BLaER1 treated with 17β-estradiol and CSF1 and Interleukin-3, amounts not matched to agents 10 nM and 100 nM (cell line): ENCODE data around the gene FAXDC2.
"Not testable (repeated sequence)": the region's sequence is repeated elsewhere in the genome, so short reads cannot be mapped to it uniquely, and the experiment has no call there.

ENCODE experiments used
- H3K27ac ChIP-seq, 11 experiments: shearing (Covaris generic); formaldehyde crosslinking; 2 replicates each; pipeline ENCODE4 v1.8.1; 2022
- H3K27me3 ChIP-seq, 11 experiments: shearing (Covaris generic); formaldehyde crosslinking; 2 replicates each; pipeline ENCODE4 v1.8.1; 2022
- H3K36me3 ChIP-seq, 11 experiments: shearing (Covaris generic); formaldehyde crosslinking; 2 replicates each; pipeline ENCODE4 v1.8.1; 2022
- H3K4me1 ChIP-seq, 10 experiments: shearing (Covaris generic); formaldehyde crosslinking; 2 replicates each; pipeline ENCODE4 v1.8.1; 2022
- H3K4me2 ChIP-seq, 11 experiments: shearing (Covaris generic); formaldehyde crosslinking; 2 replicates each; pipeline ENCODE4 v1.8.1; 2022
- H3K4me3 ChIP-seq, 10 experiments: shearing (Covaris generic); formaldehyde crosslinking; 2 replicates each; pipeline ENCODE4 v1.8.1; 2022
- H3K9ac ChIP-seq, 11 experiments: shearing (Covaris generic); formaldehyde crosslinking; 2 replicates each; pipeline ENCODE4 v1.8.1; 2022
- H3K9me3 ChIP-seq, 11 experiments: shearing (Covaris generic); formaldehyde crosslinking; replicated peaks in 1 of 11; 2 replicates each; pipeline ENCODE4 v1.8.1; 2022
- H4K20me1 ChIP-seq, 11 experiments: shearing (Covaris generic); formaldehyde crosslinking; 2 replicates each; pipeline ENCODE4 v1.8.1; 2022
- Cebpa-rat ChIP-seq, 11 experiments: shearing (Covaris generic); IDR thresholded peaks; 2 replicates each; pipeline ENCODE4 v1.8.1; 2022

The FAXDC2 gene

GRCh38 chr5:154830219-154830595 lies 20.2 kb downstream of the FAXDC2 start:
- Histone ChIP-seq H3K4me3 (no peak overlapping the region), H3K27ac (peak overlapping the region in 1 of 11 experiments; percentile 60; a peak in 2 of 22 replicates), H3K36me3 (peaks cover 4 to 57% (median 16%) of the 10 kb centered on the region in 11 experiments; a peak in 9 of 22 replicates), H3K27me3 (no peaks in the 10 kb centered on the region), H3K4me1 (peaks cover 9 to 40% (median 24%) of the 10 kb centered on the region in 10 experiments; a peak in 19 of 20 replicates), H3K4me2 (peak overlapping the region in 7 of 11 experiments; percentile 6 to 67 (median 52); a peak in 9 of 22 replicates), H3K9me3 (no peaks in the 10 kb centered on the region), H3K9ac (0 out of 22 replicates have a peak overlapping the region, but pooled peaks of 1 of the 11 experiments have one; percentile 5), H4K20me1 (peaks cover 0 to 8% (median 0%) of the 10 kb centered on the region in 11 experiments; a peak in 1 of 22 replicates)
- no peak for TF ChIP-seq Cebpa-rat (IDR thresholded peaks at IDR 0.05)

GRCh38 chr5:154829589-154830218 lies 20.7 kb downstream of the FAXDC2 start:
- H3K27ac ChIP-seq: peak overlapping the region in 2 of 11 experiments; percentile 18 to 60; a peak in 4 of 22 replicates
- no peaks in the 10 kb centered on the region for H3K9me3 ChIP-seq
- no peak for TF ChIP-seq Cebpa-rat (IDR thresholded peaks at IDR 0.05)
- no peak overlapping the region for H3K4me3 ChIP-seq
- H3K27me3 ChIP-seq: no peaks in the 10 kb centered on the region
- peak overlapping the region in 7 of 11 experiments; percentile 6 to 67 (median 52); a peak in 11 of 22 replicates for H3K4me2 ChIP-seq
- 0 out of 22 replicates have a peak overlapping the region, but pooled peaks of 1 of the 11 experiments have one; percentile 5 for H3K9ac ChIP-seq
- H3K36me3 ChIP-seq: peaks cover 4 to 57% (median 16%) of the 10 kb centered on the region in 11 experiments; a peak in 9 of 22 replicates
- peaks cover 8 to 35% (median 21%) of the 10 kb centered on the region in 10 experiments; a peak in 19 of 20 replicates for H3K4me1 ChIP-seq
- H4K20me1 ChIP-seq: peaks cover 0 to 8% (median 0%) of the 10 kb centered on the region in 11 experiments; a peak in 1 of 22 replicates

- TF ChIP-seq Cebpa-rat (IDR thresholded peaks at IDR 0.05): no peak
- Histone ChIP-seq H3K27me3 (no peaks in the 10 kb centered on the region), H3K4me3 (no peak overlapping the region), H3K27ac (no peak overlapping the region), H3K36me3 (peaks cover 6 to 61% (median 20%) of the 10 kb centered on the region in 11 experiments; a peak in 14 of 22 replicates), H3K4me2 (peak overlapping the region in 5 of 11 experiments; percentile 35 to 67 (median 59); a peak in 6 of 22 replicates), H3K4me1 (peaks cover 2 to 30% (median 16%) of the 10 kb centered on the region in 10 experiments; a peak in 19 of 20 replicates), H4K20me1 (0 out of 22 replicates have a peak, but pooled peaks cover 0 to 8% (median 0%) of the 10 kb centered on the region in 11 experiments), H3K9me3 (no peaks in the 10 kb centered on the region), H3K9ac (no peak overlapping the region)
Observed at GRCh38 chr5:154829181-154829588, 21.2 kb downstream of the FAXDC2 start.

GRCh38 chr5:154824070-154824469 lies 26.3 kb downstream of the FAXDC2 start:
- Histone ChIP-seq H3K36me3 (peaks cover 37 to 77% (median 46%) of the 10 kb centered on the region in 11 experiments), H3K4me3 (no peak overlapping the region), H3K9ac (no peak overlapping the region), H3K27ac (no peak overlapping the region), H3K27me3 (no peaks in the 10 kb centered on the region), H3K4me2 (no peak overlapping the region), H4K20me1 (peaks cover 0 to 42% (median 29%) of the 10 kb centered on the region in 11 experiments; a peak in 15 of 22 replicates), H3K4me1 (peaks cover 0 to 25% (median under 1%) of the 10 kb centered on the region in 10 experiments; a peak in 11 of 20 replicates), H3K9me3 (no peaks in the 10 kb centered on the region)
- TF ChIP-seq Cebpa-rat (IDR thresholded peaks at IDR 0.05): no peak

DNA sequence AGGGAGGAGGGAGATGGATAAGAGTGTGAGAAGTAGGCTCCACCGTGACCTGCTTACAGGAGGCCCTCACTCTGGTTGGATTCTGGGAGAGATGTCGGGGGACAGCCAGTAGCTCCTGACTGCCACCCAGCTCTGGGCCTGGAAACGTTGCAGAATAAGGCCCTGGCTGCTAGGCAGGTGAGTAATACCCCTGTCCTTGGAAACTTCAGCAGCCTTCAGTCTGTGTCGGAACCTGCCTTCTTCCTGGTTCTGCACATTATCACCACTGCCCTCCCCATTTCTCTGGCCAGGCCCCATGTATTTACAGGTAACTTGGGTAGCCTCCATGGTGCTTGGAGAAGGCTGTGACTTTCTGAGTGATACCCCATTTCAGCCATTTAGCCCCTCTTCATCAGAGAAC lies 26.8 kb downstream of the FAXDC2 start:
- H3K9me3 ChIP-seq: no peaks in the 10 kb centered on the region
- H3K27ac ChIP-seq: no peak overlapping the region
- H3K27me3 ChIP-seq: no peaks in the 10 kb centered on the region
- H4K20me1 ChIP-seq: peaks cover 0 to 47% (median 32%) of the 10 kb centered on the region in 11 experiments; a peak in 16 of 22 replicates
- peaks cover 0 to 20% (median 0%) of the 10 kb centered on the region in 10 experiments; a peak in 7 of 20 replicates for H3K4me1 ChIP-seq
- no peak overlapping the region for H3K4me3 ChIP-seq
- no peak overlapping the region for H3K4me2 ChIP-seq
- TF ChIP-seq Cebpa-rat (IDR thresholded peaks at IDR 0.05): no peak
- no peak overlapping the region for H3K9ac ChIP-seq
- H3K36me3 ChIP-seq: peaks cover 41 to 77% (median 51%) of the 10 kb centered on the region in 11 experiments

GRCh38 chr5:154822896-154823295 lies 27.5 kb downstream of the FAXDC2 start:
- H3K4me3 ChIP-seq, H3K27ac ChIP-seq, H3K9ac ChIP-seq, H3K27me3 ChIP-seq, H3K9me3 ChIP-seq: not testable (repeated sequence)
- Histone ChIP-seq H3K4me2 (peak overlapping the region in 2 of 11 experiments; percentile 5 to 55; a peak in 2 of 22 replicates), H3K36me3 (peaks cover 48 to 82% (median 54%) of the 10 kb centered on the region in 11 experiments), H3K4me1 (peaks cover 0 to 19% (median 0%) of the 10 kb centered on the region in 10 experiments; a peak in 6 of 20 replicates), H4K20me1 (peaks cover 0 to 52% (median 38%) of the 10 kb centered on the region in 11 experiments; a peak in 16 of 22 replicates)

- H3K4me2 ChIP-seq: no peak overlapping the region
- H4K20me1 ChIP-seq: peaks cover 10 to 76% (median 60%) of the 10 kb centered on the region in 11 experiments; a peak in 18 of 22 replicates
- peaks cover 73 to 92% (median 79%) of the 10 kb centered on the region in 11 experiments for H3K36me3 ChIP-seq
- no peaks in the 10 kb centered on the region for H3K27me3 ChIP-seq
- H3K9me3 ChIP-seq: no peaks in the 10 kb centered on the region
- H3K4me3 ChIP-seq: no peak overlapping the region
- H3K9ac ChIP-seq: no peak overlapping the region
- TF ChIP-seq Cebpa-rat (IDR thresholded peaks at IDR 0.05): no peak
- H3K27ac ChIP-seq: no peak overlapping the region
- H3K4me1 ChIP-seq: peaks cover 0 to 19% (median 0%) of the 10 kb centered on the region in 10 experiments; a peak in 6 of 20 replicates
Observed at GRCh38 chr5:154820383-154820782, 30.0 kb downstream of the FAXDC2 start.

- no peak for TF ChIP-seq Cebpa-rat (IDR thresholded peaks at IDR 0.05)
- Histone ChIP-seq H3K36me3 (peaks cover 82 to 100% (median 87%) of the 10 kb centered on the region in 11 experiments), H3K9me3 (no peaks in the 10 kb centered on the region), H3K4me2 (no peak overlapping the region), H3K4me3 (no peak overlapping the region), H3K27me3 (no peaks in the 10 kb centered on the region), H4K20me1 (peaks cover 16 to 84% (median 66%) of the 10 kb centered on the region in 11 experiments; a peak in 19 of 22 replicates), H3K27ac (no peak overlapping the region), H3K4me1 (peaks cover 0 to 19% (median 0%) of the 10 kb centered on the region in 10 experiments; a peak in 6 of 20 replicates), H3K9ac (no peak overlapping the region)
Observed at GRCh38 chr5:154819546-154819945, 30.9 kb downstream of the FAXDC2 start.
